ENCODE results near the gene LINC00632. TPM values are rescaled to one million over a fixed set of nuclear protein-coding genes. Genes with fewer than 3 reads are reported as not detected.

Gene LINC00632
- total RNA-seq, 4 donors from 2014 or later, result 10.0 to 164 (median 19.0) TPM

DNA sequence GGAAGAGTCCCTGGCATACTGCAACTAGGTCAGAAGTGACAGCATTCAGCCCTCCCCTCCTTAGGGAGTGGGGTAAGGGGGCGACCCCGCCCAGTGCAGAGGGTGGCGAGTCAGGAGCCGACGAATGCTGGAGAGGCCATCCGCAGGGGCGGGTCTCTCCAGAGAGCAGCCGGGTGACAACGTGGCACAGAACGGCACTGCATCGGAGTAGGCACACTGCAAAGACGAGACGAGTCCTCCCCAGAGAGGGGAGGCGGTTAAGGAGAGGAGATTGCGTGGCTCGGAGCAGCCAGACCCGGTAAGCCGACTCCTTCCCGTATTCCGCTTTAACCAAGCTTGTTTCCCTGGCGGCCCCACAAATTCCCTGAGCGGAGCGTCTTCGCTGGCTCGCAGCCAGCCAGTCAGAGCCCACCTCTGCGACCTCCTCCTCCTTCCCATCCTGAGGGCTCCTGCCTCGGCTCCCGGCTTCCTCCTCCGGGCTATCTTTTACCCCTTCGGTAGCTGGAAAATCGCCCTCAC is 54.9 kb downstream of the LINC00632 start:
- Histone ChIP-seq H3K4me1 (peaks cover 0 to 4% (median 0%) of the 10 kb centered on the region in 4 donors), H3K27ac (no peak overlapping the region), H3K36me3 (no peaks in the 10 kb centered on the region), H3K4me3 (peak overlapping the region in 3 of 4 donors; percentile 5 to 23 (median 6)), H3K27me3 (peaks cover 12% of the 10 kb centered on the region), H3K9me3 (no peaks in the 10 kb centered on the region)
- WGBS, 2 donors (ENCODE audit: low coverage in 1 of 2), result 46% methylated on average over 31 of the region's 31 CpGs; no CpG with 5 or more reads in 1 of the 2 donors
- DNase-seq, result no peak
- TF ChIP-seq POLR2AphosphoS5 (IDR thresholded peaks at IDR 0.05) (no peak), EP300 (IDR thresholded peaks at IDR 0.05; ENCODE audit: low read depth) (no peak), POLR2A (IDR thresholded peaks at IDR 0.05) (no peak)
- TF ChIP-seq, protein P1, sequence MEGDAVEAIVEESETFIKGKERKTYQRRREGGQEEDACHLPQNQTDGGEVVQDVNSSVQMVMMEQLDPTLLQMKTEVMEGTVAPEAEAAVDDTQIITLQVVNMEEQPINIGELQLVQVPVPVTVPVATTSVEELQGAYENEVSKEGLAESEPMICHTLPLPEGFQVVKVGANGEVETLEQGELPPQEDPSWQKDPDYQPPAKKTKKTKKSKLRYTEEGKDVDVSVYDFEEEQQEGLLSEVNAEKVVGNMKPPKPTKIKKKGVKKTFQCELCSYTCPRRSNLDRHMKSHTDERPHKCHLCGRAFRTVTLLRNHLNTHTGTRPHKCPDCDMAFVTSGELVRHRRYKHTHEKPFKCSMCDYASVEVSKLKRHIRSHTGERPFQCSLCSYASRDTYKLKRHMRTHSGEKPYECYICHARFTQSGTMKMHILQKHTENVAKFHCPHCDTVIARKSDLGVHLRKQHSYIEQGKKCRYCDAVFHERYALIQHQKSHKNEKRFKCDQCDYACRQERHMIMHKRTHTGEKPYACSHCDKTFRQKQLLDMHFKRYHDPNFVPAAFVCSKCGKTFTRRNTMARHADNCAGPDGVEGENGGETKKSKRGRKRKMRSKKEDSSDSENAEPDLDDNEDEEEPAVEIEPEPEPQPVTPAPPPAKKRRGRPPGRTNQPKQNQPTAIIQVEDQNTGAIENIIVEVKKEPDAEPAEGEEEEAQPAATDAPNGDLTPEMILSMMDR (IDR thresholded peaks at IDR 0.05), result no peak
- in situ Hi-C loops (cut with MboI; ENCODE audit: low pct_ligation_motif_present in 1 of 4, low pct_unique_long_range_greater_than_20kb in 1 of 4, low sequenced_read_pairs in 3 of 4), result no loop called here
- intact Hi-C loops (cut with DNase I; ENCODE audit: low total_unique reads), result no loop called here

DNA sequence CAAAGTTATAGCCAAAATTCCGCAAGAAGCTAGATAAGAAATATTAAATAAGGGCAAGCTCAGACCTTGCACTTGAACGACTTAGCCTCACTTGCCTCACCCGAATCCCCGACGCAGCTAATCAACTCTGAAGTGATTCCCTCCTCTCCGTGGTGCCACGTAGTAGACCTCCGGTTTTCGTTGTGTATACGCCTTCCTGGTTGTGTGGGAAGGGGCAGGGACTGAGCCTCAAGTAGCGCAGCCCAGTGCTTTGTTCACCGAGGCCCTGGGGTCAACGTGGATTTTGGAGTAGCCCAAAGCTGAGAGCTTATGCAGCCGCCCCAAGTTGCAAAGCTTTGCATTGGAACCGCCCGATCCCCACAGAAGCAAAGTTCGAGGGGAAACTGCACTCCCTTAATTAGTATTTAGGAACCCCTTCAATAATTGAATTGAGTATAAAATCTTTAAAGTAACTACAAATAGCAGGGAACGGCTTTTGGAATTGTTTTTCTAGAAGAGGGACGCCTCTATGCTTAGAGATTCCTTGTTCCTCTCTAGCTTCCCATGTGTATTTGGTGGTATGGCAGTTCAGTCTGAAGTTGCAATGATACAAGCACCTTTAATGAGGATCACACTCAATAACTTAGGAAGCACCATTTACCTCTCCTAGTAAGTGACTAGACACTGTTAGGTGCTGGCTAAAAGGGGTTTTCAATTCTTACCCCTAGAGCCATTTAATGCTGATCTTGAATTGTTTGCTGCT is 55.7 kb downstream of the LINC00632 start:
- no peaks in the 10 kb centered on the region for H3K9me3 ChIP-seq
- no peak overlapping the region for H3K27ac ChIP-seq
- H3K36me3 ChIP-seq, result no peaks in the 10 kb centered on the region
- H3K4me3 ChIP-seq, result peak overlapping the region in 2 of 4 donors; percentile 5 to 23
- 45% methylated on average over 19 of the region's 19 CpGs; no CpG with 5 or more reads in 1 of the 2 donors for WGBS, 2 donors (ENCODE audit: low coverage in 1 of 2)
- H3K27me3 ChIP-seq, result peaks cover 12% of the 10 kb centered on the region
- peaks cover 0 to 4% (median 0%) of the 10 kb centered on the region in 4 donors for H3K4me1 ChIP-seq
- DNase-seq, result no peak
- intact Hi-C loops (cut with DNase I; ENCODE audit: low total_unique reads) (no loop called here), in situ Hi-C loops (cut with MboI; ENCODE audit: low pct_ligation_motif_present in 1 of 4, low pct_unique_long_range_greater_than_20kb in 1 of 4, low sequenced_read_pairs in 3 of 4) (no loop called here)
- no peak for TF ChIP-seq EP300 (IDR thresholded peaks at IDR 0.05; ENCODE audit: low read depth)
- TF ChIP-seq POLR2AphosphoS5 (IDR thresholded peaks at IDR 0.05), result no peak

DNA sequence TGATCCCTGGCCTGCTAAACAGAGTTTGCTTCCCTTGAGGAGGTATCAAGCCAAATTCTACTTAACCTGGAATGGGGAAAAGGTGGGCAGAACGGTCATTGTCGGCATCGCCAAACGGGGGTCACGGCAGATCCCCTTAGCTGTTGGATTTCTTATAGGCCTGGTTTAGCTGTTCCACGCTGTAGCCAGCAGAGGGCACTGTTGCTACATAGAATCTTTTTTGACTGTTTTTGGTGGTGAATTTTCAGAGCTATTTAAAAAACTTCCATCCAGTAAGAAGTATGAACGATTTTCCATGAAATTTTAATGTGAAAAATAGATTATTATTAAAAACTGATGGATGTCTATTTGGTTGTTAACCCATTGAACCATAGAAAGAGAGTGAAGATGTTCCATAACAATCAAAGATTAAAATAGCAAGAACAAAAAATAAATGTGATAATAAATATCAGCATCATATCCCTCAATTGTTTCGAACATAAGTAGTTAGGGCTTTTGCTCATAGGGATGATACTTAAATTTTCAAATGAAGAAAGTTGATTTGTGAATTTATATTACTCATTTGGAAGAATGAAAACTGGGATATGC is 56.6 kb downstream of the LINC00632 start:
- in situ Hi-C loops (cut with MboI; ENCODE audit: low pct_ligation_motif_present in 1 of 4, low pct_unique_long_range_greater_than_20kb in 1 of 4, low sequenced_read_pairs in 3 of 4), result no loop called here
- TF ChIP-seq, protein P1 (IDR thresholded peaks at IDR 0.05), result peak; percentile 26 to 75 (median 59)
- TF ChIP-seq POLR2AphosphoS5 (IDR thresholded peaks at IDR 0.05), result no peak
- Histone ChIP-seq H3K27me3 (peaks cover 12% of the 10 kb centered on the region), H3K27ac (no peak overlapping the region), H3K9me3 (no peaks in the 10 kb centered on the region), H3K36me3 (no peaks in the 10 kb centered on the region), H3K4me1 (peaks cover 0 to 4% (median 0%) of the 10 kb centered on the region in 4 donors), H3K4me3 (no peak overlapping the region)
- DNase-seq, result peak; percentile 22
- intact Hi-C loops (cut with DNase I; ENCODE audit: low total_unique reads), result no loop called here
- 7 to 80% methylated on average over 1 to 8 of the region's 8 CpGs for WGBS, 2 donors (ENCODE audit: low coverage in 1 of 2)

DNA sequence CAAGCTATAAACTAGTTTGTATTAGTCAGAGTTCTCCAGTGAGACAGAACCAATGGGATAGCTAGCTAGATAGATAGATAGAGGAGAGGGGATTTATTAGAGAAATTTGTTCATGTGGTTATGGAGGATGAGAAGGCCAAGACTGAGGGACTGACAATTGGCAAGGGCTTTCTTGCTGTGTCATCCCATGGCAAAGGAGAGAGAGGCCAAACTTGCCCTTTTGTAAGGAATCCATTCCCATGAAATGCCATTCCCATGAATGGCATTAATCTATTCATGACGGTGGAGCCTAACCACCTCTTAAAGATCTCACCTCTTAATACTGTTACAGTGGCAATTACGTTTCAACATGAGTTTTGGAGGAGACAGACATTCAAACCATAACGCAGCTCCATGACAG is 58.1 kb downstream of the LINC00632 start:
- Histone ChIP-seq H3K36me3 (no peaks in the 10 kb centered on the region), H3K4me3 (no peak overlapping the region), H3K9me3 (no peaks in the 10 kb centered on the region), H3K27me3 (peaks cover 12% of the 10 kb centered on the region), H3K4me1 (peaks cover 0 to 4% (median 0%) of the 10 kb centered on the region in 4 donors), H3K27ac (no peak overlapping the region)
- no peak for TF ChIP-seq POLR2A (IDR thresholded peaks at IDR 0.05)
- TF ChIP-seq, protein P1 (IDR thresholded peaks at IDR 0.05), result no peak
- no peak for TF ChIP-seq EP300 (IDR thresholded peaks at IDR 0.05; ENCODE audit: low read depth)
- no peak for TF ChIP-seq POLR2AphosphoS5 (IDR thresholded peaks at IDR 0.05)
- intact Hi-C loops (cut with DNase I; ENCODE audit: low total_unique reads), result no loop called here
- 55% methylated on average over 3 of the region's 3 CpGs; no CpG with 5 or more reads in 1 of the 2 donors for WGBS, 2 donors (ENCODE audit: low coverage in 1 of 2)
- in situ Hi-C loops (cut with MboI; ENCODE audit: low pct_ligation_motif_present in 1 of 4, low pct_unique_long_range_greater_than_20kb in 1 of 4, low sequenced_read_pairs in 3 of 4), result no loop called here
- no peak for DNase-seq

All from transverse colon (tissue), 4 donors.